AG08395 (cell line): ENCODE measurements around the gene CIAO1.
A peak's percentile ranks its signal among the peaks of the same experiment; 100 is the strongest.
"Not testable (repeated sequence)": the region's sequence is repeated elsewhere in the genome, so short reads cannot be mapped to it uniquely, and the experiment has no call there.

Source experiments
- DNase-seq: peaks from one replicate; pipeline ENCODE4 v3.0.0; 2012; ENCODE audit warnings: mixed read lengths, low spot score

The CIAO1 gene

DNA sequence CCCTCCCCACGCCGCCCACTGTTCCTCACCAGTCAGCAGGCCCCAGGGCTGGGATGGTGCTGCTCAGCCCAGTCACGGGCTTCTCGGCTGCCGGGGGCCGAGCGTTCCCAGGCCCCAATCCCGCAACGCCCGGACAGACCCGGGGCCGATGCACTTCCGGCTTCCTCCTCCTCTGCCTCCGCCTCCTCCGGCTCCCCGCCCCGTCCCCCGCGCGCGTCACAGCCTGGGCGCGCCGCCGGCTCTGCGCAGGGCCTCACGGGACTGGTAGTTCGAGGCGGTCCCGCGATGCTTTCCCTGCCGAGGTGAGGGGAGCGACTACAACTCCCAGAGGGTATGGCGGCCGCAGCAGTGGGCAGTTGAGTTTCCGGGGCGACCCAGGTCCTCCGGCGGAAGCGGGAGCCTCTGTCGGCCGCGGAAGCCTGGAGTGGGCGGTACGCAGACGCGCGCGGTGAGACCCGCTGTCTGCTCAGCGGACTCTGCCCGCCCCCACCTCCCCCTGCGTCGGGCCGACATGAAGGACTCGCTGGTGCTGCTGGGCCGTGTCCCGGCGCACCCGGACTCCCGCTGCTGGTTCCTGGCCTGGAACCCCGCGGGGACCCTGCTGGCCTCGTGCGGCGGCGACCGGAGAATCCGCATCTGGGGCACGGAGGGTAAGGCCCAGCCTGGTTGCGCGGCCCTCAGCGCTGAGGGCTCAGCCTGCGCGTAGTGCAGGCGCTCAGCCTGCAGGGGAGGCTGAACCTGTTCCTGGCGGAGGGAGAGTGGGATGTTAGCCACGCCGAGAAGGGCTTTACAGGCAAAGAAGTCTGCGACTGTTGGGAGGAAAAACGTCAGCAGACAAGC lies at the start of gene CIAO1, which contains the start of gene TMEM127:
CIAO1 (plus strand) TSS at position 386 of the 840 bp plus-strand sequence; CDS start at position 512, 126 bp downstream.
TMEM127 (minus strand) TSS at position 158 of the 840 bp plus-strand sequence. CDS start 616 bp downstream, outside the sequence.
- DNase-seq, result peak; percentile 98

GRCh38 chr2:96218508-96219131 lies 47.4 kb upstream of the CIAO1 start:
- DNase-seq, result no peak

DNA sequence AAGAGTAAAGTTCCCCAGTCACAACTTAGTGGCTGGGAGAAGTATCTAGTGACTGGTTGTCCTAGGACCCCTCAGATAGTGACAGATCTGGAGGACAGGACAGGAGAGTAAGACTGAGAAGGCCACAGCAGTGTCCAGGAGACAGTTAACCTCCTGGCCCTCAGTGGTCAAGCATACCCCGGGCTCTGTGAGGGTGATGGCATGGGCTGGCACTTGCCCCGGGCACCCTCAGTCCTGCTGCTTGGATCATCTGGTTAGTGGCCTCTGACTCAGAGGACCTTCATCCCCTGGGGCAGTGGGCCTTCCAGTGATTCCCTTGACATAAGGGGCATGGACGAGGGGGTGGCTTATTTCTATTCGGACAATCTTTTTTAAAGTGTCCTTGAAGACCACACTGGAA lies 46.1 kb upstream of the CIAO1 start:
- not testable (repeated sequence) for DNase-seq

DNA sequence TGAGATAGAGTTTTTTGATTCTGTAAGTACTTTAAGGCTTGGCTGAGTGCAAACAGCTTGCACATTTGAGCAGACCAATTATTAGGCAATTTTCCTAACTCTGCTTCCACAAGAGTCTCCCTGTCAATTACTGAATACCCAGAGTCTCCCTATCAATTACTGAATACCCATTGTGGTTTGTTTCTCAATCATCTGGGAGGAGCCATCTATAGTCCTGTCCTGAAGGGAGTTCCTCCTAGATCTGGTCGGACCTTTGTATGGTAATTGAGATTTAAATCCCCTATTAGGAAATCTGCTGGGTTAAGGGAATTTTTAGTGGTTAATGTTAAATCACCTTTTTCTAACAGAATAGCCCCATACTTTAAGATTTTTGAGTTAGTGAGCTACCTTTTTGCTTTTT lies 44.9 kb upstream of the CIAO1 start:
- DNase-seq, result not testable (repeated sequence)

DNA sequence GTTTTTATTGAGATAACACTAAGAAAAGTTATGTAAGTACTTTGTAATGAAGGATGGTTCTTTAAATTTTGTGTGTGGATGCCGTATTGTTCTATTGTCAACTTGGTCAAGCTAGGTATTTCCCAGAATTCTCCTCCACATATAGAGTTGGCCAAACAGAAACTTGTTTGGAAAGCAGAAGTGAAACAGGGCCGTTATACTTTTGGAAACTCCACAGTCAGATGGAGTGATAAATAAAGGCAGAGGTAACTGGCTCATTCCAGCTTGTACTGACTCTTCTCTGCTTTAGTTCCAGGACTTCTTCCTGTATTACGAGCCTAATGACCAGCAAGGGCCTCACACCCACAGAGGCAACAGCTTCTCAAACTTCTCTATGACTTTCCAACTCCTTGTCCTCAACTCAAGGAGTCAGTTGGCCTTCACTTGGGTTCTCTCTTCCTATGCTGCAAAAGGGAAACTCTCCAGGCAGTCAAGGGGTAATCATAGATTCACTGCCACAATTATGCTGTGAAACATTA lies 41.0 kb upstream of the CIAO1 start:
- DNase-seq, result no peak

DNA sequence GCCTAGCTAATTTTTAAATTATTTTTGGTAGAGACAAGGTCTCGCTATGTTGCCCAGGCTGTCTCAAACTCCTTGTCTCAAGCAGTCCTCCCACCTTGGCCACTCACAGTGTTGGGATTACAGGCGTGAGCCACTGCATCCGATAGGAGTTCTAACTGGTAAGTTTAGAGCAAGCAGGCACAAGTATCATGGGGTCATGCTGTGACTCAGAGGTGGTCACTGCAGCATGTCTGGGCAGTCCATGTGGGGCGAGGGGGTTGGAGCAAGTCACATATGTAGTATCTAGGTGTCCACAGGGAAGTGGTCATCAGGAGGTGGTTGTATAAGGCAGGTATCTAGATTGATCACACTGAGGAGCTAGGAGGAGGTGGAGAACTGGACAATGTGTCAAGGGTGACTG lies 34.7 kb upstream of the CIAO1 start:
- DNase-seq, result no peak

- no peak for DNase-seq
Observed at GRCh38 chr2:96233436-96233835, 32.6 kb upstream of the CIAO1 start.

DNA sequence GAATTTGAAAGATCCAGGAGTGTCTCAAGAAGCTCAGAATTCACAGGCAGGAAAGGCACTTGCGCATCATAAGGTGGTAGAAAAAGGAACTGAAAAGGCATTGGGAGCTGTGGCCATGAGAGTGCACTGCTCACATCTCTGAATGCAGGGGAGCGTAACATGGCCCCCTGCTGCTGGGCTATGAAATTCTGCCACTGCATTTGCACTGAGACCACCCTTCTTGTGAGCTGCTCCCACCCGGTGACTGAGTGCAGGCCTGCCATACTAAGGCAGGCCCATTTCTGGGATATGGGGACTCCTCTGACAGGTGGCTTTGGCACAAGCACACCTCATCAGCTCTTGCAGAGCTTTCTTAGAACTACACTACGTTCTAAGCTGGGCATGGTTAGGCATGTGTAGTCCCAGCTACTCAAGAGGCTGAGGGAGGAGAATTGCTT lies 32.1 kb upstream of the CIAO1 start:
- no peak for DNase-seq

GRCh38 chr2:96236882-96237281 lies 29.1 kb upstream of the CIAO1 start:
- no peak for DNase-seq

DNA sequence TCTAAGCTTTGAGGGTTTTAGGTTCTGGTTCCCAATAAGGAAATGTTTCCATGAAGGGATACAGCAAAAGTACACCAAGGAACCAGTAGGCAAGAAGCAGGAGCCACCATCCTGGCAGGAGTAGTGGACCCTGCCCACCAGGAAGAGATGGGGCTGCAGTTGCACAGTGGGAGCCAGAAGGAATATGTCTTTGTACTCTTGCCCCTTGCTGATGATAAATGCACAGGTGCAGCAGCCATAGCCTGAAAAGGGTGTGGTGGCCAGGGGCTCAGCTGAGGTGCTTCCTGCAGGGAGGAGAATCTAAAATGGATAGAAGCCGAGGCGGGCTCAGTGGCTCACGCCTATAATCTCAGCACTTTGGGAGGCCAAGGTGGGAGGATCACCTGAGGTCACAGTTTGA lies 27.8 kb upstream of the CIAO1 start:
- no peak for DNase-seq

GRCh38 chr2:96239091-96239490 lies 26.9 kb upstream of the CIAO1 start:
- DNase-seq, result no peak

DNA sequence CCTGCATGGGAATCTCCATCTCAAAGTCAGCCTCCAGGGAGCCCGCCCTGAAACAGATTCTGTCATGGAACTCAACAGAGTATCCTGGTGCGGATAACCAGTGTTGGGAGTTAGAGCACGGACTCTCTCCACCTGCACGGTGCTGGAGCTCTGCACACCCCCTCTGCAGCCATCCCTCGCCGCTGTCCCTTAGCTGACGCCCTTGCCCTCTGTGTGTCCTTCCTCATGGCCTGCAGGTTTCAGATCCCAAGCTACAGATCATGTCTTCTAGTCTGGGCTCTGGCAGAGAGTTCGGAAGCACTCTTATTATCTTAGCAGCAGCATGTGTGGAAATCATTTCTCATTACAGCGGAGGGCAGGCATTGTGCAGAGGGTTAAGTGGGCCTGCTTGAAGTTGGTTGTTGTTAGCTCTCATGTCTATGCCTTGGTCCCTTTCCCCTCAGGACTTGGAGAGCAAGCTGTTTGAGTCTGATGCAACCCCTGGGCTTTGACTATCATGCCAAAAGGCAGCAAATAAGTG lies 26.2 kb upstream of the CIAO1 start:
- DNase-seq, result no peak

DNA sequence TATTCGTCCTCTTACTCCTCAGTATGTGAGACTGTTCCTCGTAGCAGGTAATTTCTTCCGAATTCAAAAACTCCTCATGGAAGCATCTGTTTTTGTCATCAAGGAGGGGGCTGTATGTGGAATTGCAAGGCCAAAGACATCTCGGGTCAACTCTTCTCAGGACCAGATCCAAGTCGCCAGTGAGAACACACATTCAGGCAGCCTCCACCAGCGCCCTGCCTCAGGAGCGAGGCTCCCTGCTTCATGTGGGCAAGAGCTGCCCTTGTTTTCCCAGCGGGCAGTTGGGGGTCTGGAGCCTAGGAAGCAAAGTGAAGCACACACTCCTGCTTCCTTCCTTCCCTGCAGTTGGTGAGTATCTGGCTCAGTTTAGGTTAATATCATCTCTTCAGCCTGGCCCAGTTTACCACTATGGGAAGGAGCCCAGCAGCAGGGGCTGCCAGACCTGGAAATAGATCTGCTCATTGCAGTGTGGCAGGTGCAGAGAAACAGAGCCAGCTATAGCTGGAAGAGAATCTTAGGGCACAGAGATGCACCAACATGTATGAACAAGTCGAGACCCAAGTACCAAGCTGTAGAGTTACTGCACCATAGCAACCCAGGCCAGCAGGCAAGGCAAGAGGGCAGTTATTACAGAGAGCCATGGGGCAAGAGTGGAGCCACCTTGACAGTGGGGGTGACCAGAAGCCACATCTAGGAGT lies 25.5 kb upstream of the CIAO1 start:
- no peak for DNase-seq

DNA sequence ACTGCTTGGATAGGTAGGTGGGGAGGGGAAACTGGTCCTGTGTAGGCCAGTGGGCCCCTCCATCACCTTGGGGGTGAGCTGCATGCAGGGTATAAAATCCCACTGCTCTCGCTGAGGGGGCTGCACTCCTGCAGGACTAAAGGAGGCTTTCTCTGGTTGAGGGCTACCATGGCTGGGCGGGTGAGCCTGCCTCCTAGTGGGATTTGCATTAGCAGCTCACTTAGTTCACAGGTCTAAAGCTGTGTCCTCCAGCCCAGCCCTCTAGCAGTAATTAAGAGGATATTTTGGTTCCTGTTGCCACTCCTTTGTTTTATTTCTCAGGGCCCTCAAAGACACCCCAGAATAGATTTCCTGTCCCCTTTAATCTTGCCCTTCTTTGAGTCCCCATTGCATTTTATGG lies 24.8 kb upstream of the CIAO1 start:
- DNase-seq, result no peak

- peak; percentile 63 for DNase-seq
Observed at GRCh38 chr2:96241900-96242611, 24.0 kb upstream of the CIAO1 start.

- DNase-seq, result no peak
Observed at GRCh38 chr2:96243843-96244242, 22.2 kb upstream of the CIAO1 start.

DNA sequence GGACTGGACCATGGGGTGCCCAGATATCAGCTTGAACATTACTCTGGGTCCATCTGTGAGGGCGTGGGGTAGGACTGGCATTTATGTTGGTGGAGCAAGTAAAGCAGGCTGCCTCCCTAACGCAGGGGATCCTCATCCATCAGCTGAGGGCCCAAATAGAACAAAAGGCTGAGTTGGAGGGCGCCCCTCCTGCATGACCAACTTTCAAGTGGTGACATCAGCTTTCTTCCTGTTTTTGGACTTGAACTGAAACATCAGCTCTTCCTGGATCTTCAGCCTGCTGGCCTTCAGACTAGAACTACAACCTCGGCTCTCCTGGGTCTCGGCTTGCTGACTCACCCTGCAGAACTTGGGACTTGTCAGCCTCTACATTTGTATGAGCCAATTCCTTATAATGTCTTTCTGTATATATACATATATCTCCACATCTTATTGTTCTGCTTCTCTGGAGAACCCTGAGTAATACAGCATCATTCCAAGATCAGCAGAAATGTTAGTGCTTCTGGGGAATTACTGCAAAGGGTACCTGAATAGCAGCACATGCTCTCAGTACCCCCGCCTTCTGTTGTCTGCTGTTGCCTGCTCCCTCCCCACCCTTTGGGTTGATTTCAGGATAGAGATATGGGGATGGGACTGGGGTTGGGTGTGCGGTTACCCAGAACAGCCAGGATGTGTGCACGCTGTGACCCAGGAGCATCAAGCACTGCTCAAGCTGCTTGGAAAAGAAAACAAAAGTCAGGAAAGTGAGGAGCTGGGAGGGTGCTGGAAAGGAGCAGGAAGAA lies 20.2 kb upstream of the CIAO1 start:
- DNase-seq, result no peak

DNA sequence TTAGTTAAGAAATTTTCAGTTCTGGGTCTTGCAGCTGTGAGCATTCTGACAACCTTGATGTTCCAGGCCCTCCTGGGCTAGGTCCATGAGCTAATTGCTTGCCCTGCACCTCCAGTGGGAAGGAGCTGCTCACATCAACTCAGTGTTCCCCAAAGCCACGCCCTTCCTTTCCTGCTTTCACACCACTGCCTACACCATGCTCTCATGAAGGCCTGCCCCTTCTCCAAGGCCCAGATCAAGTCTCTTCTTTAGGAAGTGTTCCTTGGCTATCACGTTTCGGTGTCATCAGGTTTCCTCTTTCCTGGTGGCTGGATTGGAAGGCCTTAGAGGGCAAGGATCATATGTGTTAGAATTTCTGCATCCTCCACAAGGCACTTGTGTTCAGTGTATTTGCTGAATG lies 19.0 kb upstream of the CIAO1 start:
- DNase-seq, result no peak

- DNase-seq, result no peak
Observed at GRCh38 chr2:96247896-96248295, 18.1 kb upstream of the CIAO1 start.

GRCh38 chr2:96248624-96249023 lies 17.4 kb upstream of the CIAO1 start:
- no peak for DNase-seq

DNA sequence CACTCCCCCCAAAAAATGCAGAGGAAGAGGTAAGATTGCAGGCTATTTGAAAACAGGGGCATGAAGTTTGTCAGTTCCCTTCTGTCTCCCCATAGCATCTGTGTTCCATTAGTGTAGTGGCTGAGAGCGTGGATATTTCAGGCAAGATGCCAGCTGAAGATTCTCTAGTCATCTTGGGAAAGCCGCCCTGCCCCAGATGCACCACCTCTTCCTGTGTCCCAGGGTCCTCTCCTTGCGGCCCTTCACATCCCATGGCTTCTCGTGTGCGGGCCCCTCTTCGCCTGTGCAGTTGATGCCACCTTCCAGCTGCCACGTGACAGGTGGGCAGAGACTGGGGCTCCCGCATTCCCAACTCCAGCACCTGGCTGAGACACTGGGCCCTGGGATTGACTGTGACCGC lies 16.4 kb upstream of the CIAO1 start:
- peak; percentile 90 for DNase-seq
